A673 (cell line): ENCODE data around the gene YIPF3.

Experiments
- EZH2 ChIP-seq: fragments of 200-600 bp; sonication (generic); IDR thresholded peaks from 2 replicates; pipeline ENCODE4 v1.6.1; 2017; ENCODE audit warnings: borderline replicate concordance, low read depth, mild to moderate bottlenecking, mixed read lengths, antibody characterized with exemption, low read length; ENCODE audit not compliant: poor library complexity, severe bottlenecking
- TF ChIP-seq, protein P1 (sequence below): fragments of 300-800, 200-600 bp; sonication (generic); conservative IDR thresholded peaks from 2 replicates; pipeline ENCODE4 v1.5.1; 2017; ENCODE audit warnings: low read depth, mild to moderate bottlenecking, antibody characterized with exemption, low read length, moderate library complexity, mixed read lengths

DNA sequence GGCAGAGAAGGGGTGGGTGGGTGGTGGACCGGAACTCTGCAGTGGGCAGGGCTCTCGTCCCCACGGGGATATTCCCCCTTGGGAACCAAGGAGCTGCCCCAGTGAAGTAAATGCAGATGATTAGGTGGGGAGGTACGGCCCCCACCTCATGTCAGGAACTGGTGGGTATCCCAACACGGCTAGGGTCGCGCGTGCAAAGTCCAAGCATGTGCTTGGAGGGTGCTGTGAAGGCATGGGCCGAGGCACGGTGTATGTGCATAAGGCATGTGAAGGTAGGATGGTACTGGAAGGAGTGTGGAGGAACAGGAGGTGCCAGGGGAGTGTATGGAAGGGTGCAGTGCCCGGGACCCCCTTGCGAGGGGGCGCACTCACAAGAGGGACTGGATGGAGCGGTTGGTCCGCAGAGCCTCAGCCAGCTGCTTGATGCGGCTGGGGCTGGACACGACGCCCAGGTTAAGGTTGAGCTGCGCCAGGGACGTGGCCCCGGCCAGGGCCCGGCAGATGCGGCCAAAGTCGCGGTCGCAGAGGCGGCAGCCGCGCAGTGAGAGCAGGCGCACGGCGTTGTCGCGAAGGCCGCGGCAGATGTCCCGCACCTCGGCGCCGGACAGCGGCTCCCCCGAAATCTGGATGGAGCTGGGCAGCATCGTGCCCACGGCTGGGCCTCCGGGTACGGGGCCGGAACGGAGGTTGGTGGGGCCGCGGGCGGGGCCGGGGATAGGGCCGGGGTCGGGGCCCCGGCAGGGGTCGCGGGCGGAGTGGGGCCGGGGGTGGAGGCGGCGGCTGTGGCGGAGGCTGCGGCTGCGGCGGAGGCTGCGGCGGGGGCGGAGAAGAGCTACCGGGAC, 7.4 kb downstream of the YIPF3 start:
- TF ChIP-seq, protein P1, sequence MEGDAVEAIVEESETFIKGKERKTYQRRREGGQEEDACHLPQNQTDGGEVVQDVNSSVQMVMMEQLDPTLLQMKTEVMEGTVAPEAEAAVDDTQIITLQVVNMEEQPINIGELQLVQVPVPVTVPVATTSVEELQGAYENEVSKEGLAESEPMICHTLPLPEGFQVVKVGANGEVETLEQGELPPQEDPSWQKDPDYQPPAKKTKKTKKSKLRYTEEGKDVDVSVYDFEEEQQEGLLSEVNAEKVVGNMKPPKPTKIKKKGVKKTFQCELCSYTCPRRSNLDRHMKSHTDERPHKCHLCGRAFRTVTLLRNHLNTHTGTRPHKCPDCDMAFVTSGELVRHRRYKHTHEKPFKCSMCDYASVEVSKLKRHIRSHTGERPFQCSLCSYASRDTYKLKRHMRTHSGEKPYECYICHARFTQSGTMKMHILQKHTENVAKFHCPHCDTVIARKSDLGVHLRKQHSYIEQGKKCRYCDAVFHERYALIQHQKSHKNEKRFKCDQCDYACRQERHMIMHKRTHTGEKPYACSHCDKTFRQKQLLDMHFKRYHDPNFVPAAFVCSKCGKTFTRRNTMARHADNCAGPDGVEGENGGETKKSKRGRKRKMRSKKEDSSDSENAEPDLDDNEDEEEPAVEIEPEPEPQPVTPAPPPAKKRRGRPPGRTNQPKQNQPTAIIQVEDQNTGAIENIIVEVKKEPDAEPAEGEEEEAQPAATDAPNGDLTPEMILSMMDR = no peak
- no peak for TF ChIP-seq EZH2
